ENCODE data around the gene SNN. TPM values are rescaled to one million over a fixed set of nuclear protein-coding genes. Genes with fewer than 3 reads are reported as not detected.
A peak's percentile ranks its signal among the peaks of the same experiment; 100 is the strongest.

Gene SNN
- total RNA-seq, 1 donor: 13.8 TPM

DNA sequence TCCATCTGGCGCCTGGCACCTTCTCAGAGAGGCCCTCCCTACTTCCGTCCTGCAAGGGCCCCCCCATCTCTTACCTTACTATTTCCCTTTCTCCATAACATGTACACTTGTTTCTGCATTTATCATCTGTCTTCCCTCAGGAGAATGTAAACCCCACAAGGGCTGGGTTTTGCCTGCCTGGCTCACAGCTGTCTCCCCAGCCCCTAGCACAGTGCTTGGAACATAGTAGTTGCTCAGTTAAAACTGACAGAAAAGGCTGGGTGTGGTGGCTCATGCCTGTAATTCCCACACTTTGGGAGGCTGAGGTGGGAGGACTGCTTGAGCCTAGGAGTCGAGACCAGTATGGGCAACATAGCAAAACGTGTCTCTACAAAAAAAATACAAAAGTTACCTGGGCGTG, 5.7 kb upstream of the SNN start:
- H3K27ac ChIP-seq (ENCODE audit: low read depth, low read length): no peak overlapping the region
- TF ChIP-seq, protein P1, sequence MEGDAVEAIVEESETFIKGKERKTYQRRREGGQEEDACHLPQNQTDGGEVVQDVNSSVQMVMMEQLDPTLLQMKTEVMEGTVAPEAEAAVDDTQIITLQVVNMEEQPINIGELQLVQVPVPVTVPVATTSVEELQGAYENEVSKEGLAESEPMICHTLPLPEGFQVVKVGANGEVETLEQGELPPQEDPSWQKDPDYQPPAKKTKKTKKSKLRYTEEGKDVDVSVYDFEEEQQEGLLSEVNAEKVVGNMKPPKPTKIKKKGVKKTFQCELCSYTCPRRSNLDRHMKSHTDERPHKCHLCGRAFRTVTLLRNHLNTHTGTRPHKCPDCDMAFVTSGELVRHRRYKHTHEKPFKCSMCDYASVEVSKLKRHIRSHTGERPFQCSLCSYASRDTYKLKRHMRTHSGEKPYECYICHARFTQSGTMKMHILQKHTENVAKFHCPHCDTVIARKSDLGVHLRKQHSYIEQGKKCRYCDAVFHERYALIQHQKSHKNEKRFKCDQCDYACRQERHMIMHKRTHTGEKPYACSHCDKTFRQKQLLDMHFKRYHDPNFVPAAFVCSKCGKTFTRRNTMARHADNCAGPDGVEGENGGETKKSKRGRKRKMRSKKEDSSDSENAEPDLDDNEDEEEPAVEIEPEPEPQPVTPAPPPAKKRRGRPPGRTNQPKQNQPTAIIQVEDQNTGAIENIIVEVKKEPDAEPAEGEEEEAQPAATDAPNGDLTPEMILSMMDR (IDR thresholded peaks at IDR 0.05; ENCODE audit: extremely low read depth, low read depth, low read length): no peak
- no peaks in the 10 kb centered on the region for H3K79me2 ChIP-seq (ENCODE audit: insufficient read depth, low read length)
- no peaks in the 10 kb centered on the region for H4K20me1 ChIP-seq (ENCODE audit: insufficient read depth, low read length)
- H3K27me3 ChIP-seq (ENCODE audit: insufficient read depth, low read length): no peaks in the 10 kb centered on the region
- no peak overlapping the region for H3K4me2 ChIP-seq (ENCODE audit: insufficient read depth, low read length)
- no peak overlapping the region for H2AFZ ChIP-seq (ENCODE audit: low read length)
- no peak for DNase-seq (ENCODE audit: insufficient read length, low spot score, missing footprints)
- no peak overlapping the region for H3K4me3 ChIP-seq (ENCODE audit: insufficient read depth, low read length)
- no peaks in the 10 kb centered on the region for H3K9me3 ChIP-seq (ENCODE audit: low read depth, low read length)
- peaks cover 6% of the 10 kb centered on the region for H3K4me1 ChIP-seq (ENCODE audit: insufficient read depth, low read length)
- H3K36me3 ChIP-seq (ENCODE audit: insufficient read depth, low read length): no peaks in the 10 kb centered on the region

DNA sequence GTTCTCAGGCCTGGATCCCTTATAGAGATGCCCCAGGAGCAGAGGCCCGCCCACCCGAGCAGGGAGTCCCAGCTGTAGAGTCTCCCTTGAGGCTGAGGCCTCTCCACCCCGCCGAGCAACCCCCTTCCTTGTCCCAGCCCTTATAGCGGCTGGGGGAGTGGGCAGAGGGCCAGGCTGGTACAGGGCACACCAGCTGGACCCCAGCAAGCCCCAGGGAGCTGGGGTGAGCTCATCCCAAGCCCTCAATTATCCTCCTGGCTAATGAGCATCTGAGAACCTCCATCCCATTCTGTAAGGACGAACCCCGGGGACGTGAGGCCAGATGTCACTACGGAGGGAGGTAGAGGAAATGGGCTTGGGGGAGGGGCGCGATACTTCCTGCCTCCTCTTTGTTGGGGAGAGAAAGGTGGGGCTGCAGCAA, 3.2 kb upstream of the SNN start:
- peaks cover 14% of the 10 kb centered on the region for H3K4me1 ChIP-seq (ENCODE audit: insufficient read depth, low read length)
- H3K9me3 ChIP-seq (ENCODE audit: low read depth, low read length): no peaks in the 10 kb centered on the region
- H3K36me3 ChIP-seq (ENCODE audit: insufficient read depth, low read length): no peaks in the 10 kb centered on the region
- H3K27ac ChIP-seq (ENCODE audit: low read depth, low read length): no peak overlapping the region
- DNase-seq (ENCODE audit: insufficient read length, low spot score, missing footprints): no peak
- H3K79me2 ChIP-seq (ENCODE audit: insufficient read depth, low read length): peaks cover 9% of the 10 kb centered on the region
- no peak overlapping the region for H2AFZ ChIP-seq (ENCODE audit: low read length)
- H3K27me3 ChIP-seq (ENCODE audit: insufficient read depth, low read length): no peaks in the 10 kb centered on the region
- TF ChIP-seq, protein P1 (IDR thresholded peaks at IDR 0.05; ENCODE audit: extremely low read depth, low read depth, low read length): no peak
- H3K4me2 ChIP-seq (ENCODE audit: insufficient read depth, low read length): no peak overlapping the region
- peaks cover under 1% of the 10 kb centered on the region for H4K20me1 ChIP-seq (ENCODE audit: insufficient read depth, low read length)
- H3K4me3 ChIP-seq (ENCODE audit: insufficient read depth, low read length): no peak overlapping the region

DNA sequence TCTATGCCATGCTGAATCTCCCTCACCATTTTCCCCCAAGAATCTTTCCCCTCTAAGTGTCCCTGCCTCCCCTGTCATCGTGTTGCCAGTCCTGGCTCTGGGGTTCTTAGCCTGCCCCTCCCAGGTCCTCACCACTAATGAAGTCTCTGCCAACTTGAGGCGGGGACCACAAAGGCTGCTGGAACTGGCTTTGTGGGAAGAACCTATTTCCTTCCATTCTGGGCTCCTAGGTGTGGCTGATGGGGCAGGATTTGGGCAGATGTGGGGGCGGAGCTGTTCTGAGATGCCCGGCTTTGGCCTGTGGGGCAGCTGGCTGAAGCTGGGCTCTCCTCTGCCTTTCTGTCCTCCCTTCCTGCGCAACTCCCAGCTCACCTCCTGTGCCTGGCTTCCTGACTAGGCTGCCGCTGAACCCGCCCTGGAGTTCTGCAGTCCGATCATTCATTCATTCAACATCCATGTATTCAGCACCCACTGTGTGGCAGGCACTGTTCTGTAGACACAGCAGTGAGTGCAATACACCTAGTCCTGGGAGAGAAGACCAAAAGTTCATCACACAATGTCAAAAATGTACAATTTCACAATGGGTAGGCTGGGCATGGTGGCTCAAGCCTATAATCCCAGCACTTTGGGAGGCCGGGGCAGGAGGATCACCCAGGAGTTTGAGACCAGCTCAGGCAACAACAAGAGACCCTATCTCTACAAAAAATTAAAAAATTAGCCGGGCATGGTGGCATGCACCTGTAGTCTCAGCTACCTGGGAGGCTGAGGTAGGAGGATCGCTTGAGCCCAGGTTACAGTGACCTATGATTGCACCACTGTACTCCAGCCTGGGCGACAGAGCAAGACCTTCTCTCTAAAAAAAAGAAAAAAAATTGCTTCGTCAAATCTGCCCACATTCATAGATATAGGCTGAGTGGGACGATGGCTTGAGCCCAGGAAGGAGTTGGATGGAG, 1.9 kb upstream of the SNN start:
- peak; percentile 81 for DNase-seq (ENCODE audit: insufficient read length, low spot score, missing footprints)
- Histone ChIP-seq H2AFZ (ENCODE audit: low read length) (no peak overlapping the region), H3K36me3 (ENCODE audit: insufficient read depth, low read length) (no peaks in the 10 kb centered on the region), H3K4me1 (ENCODE audit: insufficient read depth, low read length) (peaks cover 14% of the 10 kb centered on the region), H3K27me3 (ENCODE audit: insufficient read depth, low read length) (no peaks in the 10 kb centered on the region), H3K79me2 (ENCODE audit: insufficient read depth, low read length) (peaks cover 16% of the 10 kb centered on the region), H3K27ac (ENCODE audit: low read depth, low read length) (no peak overlapping the region), H3K4me2 (ENCODE audit: insufficient read depth, low read length) (no peak overlapping the region), H4K20me1 (ENCODE audit: insufficient read depth, low read length) (peaks cover 13% of the 10 kb centered on the region), H3K4me3 (ENCODE audit: insufficient read depth, low read length) (no peak overlapping the region), H3K9me3 (ENCODE audit: low read depth, low read length) (no peaks in the 10 kb centered on the region)
- TF ChIP-seq, protein P1 (IDR thresholded peaks at IDR 0.05; ENCODE audit: extremely low read depth, low read depth, low read length): no peak

DNA sequence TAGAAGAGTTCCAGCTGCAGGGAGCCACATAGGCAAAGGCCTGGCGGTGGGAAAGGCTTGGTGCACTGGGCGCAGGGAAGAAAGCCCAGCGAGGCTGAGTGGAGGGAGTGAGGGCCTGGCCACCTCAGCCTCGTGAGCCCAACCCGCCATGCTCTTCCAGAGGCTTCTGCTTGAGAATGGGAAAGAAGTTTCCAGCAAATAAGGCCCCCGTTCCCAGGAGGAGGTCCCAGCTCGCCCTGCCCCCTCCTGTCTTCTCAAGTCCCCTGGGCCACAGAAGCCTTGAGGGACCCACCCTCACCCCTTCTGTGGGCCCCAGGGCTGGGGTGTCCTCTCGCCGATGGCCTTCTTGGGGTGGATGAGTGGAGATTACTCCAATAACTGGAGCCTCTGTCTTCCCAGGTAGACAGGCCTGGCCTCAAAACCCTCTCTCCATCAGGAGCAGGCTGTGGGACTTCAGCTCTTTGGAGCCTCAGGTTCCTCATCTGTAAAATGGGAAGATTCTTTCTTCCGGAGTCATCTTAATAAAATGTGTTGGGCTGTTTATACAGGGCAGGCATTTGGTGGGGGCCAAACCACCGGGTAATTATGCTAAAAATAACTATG, 933 bp upstream of the SNN start:
- H3K27ac ChIP-seq (ENCODE audit: low read depth, low read length): no peak overlapping the region
- no peak overlapping the region for H3K4me3 ChIP-seq (ENCODE audit: insufficient read depth, low read length)
- DNase-seq (ENCODE audit: insufficient read length, low spot score, missing footprints): no peak
- H3K79me2 ChIP-seq (ENCODE audit: insufficient read depth, low read length): peaks cover 23% of the 10 kb centered on the region
- peaks cover 14% of the 10 kb centered on the region for H3K4me1 ChIP-seq (ENCODE audit: insufficient read depth, low read length)
- H3K27me3 ChIP-seq (ENCODE audit: insufficient read depth, low read length): no peaks in the 10 kb centered on the region
- no peaks in the 10 kb centered on the region for H3K36me3 ChIP-seq (ENCODE audit: insufficient read depth, low read length)
- peak overlapping the region; percentile 86 for H3K4me2 ChIP-seq (ENCODE audit: insufficient read depth, low read length)
- peaks cover 22% of the 10 kb centered on the region for H4K20me1 ChIP-seq (ENCODE audit: insufficient read depth, low read length)
- no peaks in the 10 kb centered on the region for H3K9me3 ChIP-seq (ENCODE audit: low read depth, low read length)
- no peak overlapping the region for H2AFZ ChIP-seq (ENCODE audit: low read length)
- TF ChIP-seq, protein P1 (IDR thresholded peaks at IDR 0.05; ENCODE audit: extremely low read depth, low read depth, low read length): no peak

Measured in osteoblast (primary cell).